Activated CD4-positive, alpha-beta T cell treated with anti-CD3 and anti-CD28 coated beads for 48 hours (primary cell): ENCODE measurements around the gene CR1L.
"Not testable (repeated sequence)": the region's sequence is repeated elsewhere in the genome, so short reads cannot be mapped to it uniquely, and the experiment has no call there.

ENCODE experiments used
- DNase-seq: peaks from one replicate; pipeline ENCODE4 v3.0.0-alpha.2; 2020

Gene CR1L

DNA sequence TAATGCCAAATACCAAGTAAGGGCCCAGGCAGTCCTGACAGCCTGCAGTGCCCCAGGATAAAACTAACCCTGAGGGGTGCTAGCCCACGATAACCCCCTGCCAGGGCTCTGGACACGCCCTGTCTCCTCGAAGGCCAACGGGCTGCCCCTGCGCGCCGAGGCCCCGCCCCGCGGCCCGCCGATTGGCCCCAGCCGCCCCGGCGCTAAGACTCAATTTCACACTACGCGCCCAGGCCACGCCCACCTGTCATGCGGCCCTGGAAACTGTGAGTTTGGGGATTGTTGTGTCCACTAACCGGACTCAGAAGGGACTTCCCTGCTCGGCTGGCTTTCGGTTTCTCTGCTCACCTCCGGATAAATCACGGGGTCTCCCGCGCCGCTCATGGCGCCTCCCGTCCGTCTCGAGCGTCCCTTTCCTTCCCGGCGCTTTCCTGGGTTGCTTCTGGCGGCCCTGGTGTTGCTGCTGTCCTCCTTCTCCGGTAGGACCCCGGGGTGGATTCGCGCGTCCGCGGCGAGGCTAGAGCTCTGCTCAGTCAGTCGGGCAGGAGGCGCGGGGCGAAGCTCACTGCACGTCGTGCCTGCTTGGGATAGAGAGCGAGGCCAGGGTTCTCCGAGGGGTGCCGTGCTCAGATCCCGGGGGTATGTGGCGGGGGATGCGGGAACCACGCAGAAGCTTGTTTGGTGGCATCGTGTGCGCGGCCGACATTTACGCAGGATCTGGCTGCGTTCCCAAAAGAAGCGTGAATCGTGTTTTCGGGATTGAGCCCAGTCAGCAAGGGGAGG lies at the start of gene CR1L:
Gene CR1L, plus strand, starts transcription at position 282 of the 783 bp plus-strand sequence. Its CDS starts 101 bp downstream, at position 383.
- DNase-seq, result peak; percentile 85

DNA sequence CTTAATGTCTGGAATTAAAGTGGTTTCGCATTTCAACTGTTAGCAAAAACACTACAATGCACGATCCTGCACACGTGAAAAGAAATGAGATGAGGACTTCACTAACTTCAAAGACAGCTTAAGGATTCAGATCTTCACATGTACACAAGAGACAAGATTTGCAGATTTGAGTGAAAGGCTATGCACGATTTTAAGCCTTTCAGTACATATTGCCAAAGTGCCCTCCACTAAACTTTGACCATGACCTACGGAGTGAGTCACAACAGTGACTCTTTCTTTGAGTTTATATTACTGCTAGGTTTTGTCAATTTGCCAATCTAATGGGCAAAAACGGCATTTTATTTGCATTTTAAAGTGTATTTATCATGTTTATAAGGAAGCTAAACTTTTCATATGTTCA lies 41.2 kb upstream of the CR1L start:
- DNase-seq, result no peak

DNA sequence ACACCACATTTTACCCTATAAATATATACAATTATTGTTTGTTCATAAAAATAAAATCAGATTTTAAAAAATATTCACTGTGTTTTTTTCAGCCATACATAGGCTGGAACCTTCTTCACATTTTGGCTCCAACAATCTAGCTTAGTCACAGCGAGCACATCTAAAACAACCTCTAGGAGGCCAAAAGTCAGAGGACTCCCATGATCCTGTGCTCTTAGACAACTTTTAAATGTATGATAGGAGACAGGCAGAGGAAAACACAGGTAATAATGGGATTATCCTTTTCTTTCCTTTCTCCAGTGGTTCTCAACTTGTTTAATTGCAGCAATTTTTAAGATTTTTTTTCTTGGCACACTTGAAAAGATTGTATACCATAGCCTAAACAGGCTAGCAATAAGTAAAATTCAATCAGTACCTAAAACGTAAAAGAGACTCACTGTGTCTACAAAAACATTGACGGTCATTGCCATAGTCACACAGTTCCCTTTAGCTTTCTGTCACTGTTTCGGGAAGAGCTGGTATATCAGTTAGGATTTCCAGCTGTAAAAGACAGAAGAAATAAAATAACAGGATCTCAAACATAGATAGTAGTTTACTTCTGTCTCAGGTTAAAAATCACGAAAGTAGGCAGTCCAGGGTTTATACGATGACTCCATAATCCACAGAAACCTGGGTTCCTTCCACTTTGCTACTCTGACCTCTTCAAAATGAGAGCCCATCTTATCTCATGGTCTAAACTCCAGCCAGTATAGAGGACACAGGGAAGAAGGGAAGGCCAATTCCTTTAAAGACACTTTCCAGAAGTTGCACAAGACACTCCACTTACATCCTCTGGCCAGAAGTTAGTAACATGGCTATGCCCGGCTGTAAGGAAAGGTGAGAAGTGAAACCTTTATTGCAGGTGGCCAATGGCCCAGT lies 39.2 kb upstream of the CR1L start:
- no peak for DNase-seq

DNA sequence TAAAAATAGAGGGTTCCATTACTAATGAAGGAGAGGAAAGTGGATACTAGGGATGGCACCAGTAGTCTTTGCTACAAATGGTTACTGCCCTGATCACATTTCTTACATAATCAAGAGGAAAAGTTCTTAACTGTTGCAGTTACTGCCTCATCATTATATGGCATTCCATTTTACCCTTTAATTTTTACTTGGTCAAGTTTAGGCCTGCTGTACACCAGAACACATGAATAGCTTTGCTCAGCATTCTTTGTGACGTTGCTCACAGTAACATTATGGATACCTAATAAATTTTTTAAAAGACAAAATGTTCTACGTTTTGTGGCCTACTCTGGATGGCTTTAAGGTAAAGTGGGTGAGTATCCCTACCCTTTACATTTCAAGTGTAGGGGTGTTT lies 38.6 kb upstream of the CR1L start:
- DNase-seq, result no peak

DNA sequence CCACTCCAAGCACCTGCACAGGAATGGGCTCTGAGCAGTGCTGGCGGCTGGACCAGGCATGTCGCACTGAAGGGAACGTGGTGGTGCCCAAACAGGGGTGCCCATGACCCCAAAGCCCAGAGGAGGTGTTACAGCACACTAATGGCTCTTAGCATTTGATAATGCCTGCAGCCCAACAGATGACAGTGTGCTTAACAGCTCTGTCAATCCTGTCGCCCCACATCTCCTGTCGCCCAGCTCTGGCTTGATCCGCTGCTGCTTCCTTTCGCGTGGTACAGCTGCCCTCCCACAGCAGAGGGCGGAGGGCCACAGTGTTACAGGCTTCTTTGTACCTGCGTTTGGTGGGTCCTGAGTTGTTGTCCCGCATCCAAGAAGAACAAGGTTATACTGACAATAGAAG lies 32.2 kb upstream of the CR1L start:
- DNase-seq, result no peak

DNA sequence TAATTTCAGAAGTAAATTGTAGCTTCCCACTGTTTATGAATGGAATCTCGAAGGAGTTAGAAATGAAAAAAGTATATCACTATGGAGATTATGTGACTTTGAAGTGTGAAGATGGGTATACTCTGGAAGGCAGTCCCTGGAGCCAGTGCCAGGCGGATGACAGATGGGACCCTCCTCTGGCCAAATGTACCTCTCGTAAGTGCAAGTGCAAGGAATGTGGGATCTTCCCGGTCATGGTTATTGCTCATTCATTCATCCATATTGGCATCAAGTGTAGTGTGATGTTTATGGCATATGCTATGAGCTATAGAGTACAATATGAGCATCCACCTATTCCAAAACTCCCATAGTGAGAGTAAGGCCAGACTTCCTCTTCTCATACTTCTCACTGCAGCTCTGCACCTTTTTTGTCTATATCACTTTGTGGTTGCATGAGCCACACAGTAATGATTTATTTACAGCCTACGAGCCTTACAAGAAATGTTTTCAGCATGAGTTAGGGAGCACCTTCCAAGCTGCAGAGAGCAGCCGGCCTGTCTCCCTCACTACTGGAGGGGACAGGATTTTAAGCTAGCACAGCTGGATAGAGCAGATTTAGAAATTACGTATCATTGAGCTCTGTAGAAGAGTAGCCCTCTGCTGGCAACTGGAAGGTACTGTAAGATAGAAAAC lies 24.9 kb upstream of the CR1L start:
- peak; percentile 7 for DNase-seq

DNA sequence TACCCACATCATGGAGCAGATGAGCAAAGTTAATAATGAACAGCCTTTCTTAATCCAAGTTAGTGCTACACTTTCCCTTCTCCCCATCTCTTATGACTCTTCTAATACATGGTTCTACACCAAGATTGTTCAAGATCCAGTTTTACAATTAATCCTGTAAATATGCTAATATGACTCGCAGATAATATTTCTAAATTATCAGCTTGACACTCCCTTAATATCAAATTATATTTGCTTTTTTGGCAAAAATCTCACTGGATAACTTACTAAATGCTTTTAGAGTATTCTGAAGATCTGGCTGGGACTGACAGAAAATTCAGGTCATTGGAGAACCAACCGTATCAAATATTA lies 24.4 kb upstream of the CR1L start:
- no peak for DNase-seq

DNA sequence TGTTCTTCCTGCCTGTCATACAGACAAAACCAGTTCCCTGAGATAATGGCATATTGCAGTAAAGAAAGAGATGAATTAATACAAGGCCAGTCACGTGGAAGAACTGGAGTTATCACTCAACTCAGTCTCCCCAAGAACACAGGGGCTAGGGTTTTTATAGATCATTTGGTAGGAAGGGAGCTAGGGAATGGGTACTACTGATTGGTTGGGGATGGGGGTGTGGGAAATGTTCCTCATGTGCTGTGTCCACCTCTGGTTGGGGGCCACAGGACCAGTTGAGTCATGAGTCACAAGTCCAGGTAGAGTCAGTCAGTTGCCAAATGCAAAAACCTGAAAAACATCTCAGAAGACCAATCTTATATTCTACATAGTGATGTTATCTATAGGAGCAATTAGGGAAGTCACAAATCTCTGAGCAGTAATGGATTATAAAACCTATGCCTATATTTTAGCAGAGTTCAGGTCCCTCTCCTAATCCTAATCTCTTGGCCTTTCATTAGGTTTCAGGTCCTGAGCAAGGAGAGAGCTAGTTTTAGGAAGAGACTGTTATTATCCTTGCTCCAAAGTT lies 19.3 kb upstream of the CR1L start:
- DNase-seq, result not testable (repeated sequence)

DNA sequence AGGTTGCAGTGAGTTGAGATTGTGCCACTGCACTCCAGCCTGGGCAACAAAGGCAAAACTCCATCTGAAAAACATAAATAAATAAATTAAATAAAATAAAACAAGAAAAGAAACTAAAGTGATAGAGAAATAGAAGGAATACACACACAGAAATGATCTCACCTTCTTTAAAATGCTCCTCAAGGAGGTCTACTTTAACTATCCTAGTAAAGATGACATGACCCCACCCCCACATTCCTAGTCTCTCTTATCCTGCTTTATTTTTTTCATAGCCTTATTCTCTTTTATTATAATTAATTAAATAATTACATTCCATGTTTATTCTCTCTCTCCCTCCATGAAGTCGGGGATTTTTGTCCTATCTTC lies 18.0 kb upstream of the CR1L start:
- no peak for DNase-seq

DNA sequence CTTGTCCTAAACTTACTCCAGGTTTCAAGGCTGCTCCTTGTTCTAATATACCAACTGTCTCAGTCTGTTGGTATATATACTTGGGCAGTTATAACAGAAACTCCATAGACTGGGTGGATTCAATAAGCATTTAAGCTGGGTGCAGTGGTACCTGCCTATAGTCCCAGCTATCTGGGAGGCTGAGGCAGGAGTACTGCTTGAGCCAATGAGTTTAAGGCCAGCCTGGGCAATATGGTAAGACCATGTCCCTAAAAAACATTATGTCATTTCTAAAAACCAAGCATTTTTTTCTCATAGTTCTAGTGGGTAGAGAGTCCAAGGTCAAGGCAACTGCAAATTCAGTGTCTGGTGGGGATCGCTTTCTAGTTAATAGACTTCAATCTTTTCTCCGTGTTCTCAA lies 17.4 kb upstream of the CR1L start:
- no peak for DNase-seq

DNA sequence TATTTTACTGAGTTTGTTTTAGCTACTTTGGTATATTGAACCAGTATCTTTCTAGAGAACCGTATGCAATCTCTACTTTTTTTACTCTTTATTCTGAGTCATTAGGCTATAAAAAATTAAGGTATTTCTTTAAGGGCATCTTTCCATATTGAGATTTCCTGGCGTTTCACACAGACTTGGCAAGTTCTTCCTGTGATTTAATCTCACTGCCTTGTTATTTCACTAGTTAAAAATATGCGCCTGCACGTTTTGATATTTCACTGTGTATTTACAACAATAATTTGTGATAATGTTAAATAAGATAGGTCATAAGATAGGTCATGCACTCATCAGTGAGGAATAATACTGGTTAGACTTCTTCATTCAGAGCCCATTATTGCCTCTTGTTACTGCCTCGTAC lies 16.2 kb upstream of the CR1L start:
- DNase-seq, result no peak

DNA sequence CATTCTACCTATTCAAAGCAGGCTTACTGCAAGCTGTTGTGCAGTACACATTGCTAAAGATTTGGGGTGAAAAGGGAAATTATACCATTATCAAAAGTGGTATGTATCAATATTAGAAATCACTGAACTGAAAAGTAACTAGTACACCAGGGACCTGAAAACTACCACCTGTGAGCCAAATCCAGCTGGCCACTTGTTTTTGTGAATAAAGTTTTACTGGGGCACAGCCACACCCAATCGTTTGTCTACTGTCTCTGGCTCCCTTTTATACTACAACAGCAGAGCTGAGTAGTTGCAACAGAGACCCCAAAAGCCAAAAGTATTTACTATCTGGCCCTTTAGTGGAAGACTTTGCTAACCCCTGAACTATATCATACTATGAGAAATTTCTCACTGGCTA lies 13.8 kb upstream of the CR1L start:
- no peak for DNase-seq

DNA sequence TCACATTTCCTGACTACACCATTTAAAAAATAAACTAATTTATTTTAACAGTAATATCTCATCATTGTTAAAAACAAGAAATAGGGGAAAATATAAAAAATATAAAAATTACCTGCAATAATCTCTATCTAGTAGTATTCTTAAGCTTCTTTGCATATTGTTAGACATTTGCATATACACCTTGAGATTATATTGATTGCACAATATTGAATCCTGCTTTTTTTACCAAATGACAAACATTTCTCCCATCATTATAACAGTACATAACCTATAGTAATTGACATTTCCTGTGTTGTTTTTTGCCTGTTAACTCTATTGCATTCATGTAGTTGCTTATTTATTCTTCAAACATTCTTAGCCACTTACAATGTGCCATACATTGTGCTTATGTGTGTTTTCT lies 11.7 kb upstream of the CR1L start:
- DNase-seq, result no peak

DNA sequence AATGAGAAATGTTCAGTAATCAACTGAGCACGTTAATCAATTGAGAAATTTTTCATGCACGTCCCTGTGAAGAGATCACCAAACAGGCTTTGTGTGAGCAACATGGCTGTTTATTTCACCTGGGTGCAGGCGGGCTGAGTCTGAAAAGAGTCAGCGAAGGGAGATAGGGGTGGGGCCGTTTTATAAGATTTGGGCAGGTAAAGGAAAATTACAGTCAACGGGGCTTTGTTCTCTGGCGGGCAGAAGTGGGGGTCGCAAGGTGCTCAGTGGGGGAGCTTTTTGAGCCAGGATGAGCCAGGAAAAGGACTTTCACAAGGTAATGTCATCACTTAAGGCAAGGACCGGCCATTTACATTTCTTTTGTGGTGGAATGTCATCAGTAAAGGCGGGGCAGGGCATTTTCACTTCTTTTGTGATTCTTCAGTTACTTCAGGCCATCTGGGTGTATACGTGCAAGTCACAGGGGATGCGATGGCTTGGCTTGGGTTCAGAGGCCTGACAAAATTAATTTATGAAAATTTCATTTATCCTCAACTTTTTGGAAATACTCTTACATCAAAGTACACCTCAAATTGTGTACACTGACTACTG lies 11.1 kb upstream of the CR1L start:
- DNase-seq, result not testable (repeated sequence)

DNA sequence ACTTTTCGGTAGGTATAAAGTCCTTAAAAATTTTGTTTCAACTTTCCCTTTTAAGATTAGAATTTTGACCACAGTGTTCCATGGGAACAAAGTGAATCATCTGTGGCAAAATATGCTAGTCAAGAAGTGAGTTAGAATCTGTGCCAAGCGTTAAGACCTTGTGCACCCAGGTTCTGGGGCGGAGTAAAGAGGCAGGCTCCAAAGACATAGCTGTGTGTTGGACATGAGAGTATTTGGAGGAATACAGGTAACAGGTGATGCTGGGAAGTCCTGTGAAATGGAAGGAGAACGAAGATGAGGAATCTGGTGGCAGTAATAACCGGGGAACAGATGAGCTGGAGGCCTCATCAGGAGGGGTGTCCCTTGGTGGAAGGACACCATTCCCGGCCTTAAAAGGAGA lies 10.6 kb upstream of the CR1L start:
- not testable (repeated sequence) for DNase-seq

DNA sequence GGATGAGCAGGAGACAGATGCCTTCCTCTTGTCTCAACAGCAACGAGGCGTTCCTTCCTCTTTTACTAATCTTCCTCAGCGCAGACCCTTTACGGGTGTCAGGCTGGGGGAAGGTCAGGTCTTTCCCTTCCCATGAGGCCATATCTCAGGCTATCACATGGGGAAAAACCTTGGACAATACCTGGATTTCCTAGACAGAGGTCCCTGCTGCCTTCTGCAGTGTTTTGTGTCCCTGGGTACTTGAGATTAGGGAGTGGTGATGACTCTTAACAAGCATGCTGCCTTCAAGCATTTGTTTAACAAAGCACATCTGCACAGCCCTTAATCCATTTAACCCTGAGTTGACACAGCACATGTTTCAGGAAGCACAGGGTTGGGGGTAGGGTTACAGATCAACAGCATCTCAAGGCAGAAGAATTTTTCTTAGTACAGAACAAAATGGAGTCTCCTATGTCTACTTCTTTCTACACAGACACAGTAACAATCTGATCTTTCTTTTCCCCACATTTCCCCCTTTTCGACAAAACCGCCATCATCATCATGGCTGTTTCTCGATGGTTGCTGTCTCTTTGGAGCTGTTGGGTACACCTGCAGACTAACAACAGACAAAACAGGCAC lies 9.3 kb upstream of the CR1L start:
- DNase-seq, result not testable (repeated sequence)

DNA sequence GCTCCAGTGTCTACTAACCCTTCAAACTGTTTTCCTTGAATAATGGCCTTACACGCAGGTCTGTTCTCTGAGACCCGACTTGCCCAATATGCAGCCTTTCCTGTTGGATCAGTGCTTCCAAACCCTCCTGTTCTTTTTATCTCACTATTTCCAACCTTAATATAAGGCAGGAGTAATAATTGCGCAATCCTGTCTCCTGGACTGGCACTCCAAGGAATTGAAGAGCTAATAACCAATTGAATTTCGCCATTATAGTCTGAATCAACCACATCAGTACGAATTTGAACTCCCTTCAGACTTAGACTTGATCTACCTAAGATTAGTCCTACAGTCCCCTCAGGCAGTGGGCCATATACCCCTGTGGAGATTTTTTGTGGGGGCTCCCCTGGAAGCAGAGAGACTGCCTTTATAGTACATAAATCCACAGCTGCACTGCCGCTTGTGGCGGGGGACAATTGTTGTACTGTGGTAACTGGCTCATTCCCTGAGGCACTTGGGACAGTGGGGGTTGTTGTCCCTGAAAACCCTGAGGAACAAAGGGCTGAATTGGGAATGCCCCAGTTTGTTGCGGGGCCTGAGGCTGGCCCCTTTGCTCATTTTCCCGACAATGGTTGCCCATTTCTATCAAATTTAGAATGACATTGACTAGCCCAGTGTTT lies 6.3 kb upstream of the CR1L start:
- not testable (repeated sequence) for DNase-seq

DNA sequence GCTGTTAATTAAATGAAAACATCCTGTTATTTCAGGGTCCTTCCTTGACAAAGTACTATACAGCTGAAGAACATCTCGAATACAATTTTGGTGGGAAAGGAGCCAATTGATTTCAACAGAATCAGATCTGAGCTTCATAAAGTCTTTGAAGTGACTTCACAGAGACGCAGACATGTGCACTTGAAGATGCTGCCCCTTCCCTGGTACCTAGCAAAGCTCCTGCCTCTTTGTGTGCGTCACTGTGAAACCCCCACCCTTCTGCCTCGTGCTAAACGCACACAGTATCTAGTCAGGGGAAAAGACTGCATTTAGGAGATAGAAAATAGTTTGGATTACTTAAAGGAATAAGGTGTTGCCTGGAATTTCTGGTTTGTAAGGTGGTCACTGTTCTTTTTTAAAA lies 5.6 kb upstream of the CR1L start:
- DNase-seq, result not testable (repeated sequence)

DNA sequence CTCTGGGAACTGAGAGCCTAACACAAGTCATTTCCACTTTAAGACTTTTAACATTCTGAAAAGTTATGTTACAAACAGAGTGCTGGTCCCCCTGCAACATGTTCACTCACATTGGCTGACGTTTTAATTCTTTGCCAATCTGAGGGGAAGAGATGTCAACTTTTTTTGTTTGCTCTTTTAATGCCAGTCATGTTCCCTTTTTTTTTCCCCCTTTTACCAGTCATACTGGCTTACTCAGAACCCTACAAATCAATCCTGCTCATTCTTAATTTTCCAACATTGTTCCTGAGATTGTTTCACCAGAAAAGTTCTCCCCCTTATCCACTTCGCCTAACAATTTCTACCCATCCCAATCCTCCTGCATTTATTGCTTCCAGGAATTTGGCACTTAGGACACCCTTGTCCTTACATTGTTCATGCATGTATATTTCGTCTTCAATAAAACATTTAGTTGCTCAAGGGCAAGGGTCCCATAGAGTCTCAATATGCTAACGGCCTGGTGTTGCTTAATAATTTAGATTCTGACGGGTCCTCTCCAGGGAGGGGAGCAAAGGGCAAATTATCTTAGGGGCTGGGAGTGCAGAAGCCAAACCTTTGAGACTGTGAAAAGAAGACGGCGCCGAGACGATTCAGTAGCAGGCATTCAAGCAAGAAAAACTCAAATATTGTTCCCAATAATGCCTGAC lies 624 bp upstream of the CR1L start:
- no peak for DNase-seq

DNA sequence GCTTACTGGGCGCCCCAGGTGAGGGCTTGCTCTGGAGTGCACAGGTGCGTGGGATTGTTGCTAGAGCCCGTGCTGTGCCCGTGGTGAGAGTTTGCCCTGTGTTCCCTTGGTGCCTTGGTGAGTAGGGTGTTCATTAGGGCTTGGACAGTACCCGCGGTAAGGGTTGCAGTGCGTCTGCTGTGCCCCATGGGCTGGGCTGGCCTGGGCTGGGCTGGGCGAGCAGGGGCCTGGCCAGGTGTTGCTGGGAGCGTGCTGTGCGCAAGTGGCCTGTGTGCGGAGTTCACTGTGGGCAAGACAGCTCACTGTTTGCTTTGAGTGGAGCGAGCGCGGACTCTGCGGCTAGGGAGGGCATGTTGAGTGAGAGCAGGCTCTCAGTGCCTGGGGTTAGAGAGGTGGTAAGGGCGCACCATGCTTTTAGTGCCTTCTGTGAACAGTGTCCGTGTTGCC lies 725 bp downstream of the CR1L start:
- no peak for DNase-seq

DNA sequence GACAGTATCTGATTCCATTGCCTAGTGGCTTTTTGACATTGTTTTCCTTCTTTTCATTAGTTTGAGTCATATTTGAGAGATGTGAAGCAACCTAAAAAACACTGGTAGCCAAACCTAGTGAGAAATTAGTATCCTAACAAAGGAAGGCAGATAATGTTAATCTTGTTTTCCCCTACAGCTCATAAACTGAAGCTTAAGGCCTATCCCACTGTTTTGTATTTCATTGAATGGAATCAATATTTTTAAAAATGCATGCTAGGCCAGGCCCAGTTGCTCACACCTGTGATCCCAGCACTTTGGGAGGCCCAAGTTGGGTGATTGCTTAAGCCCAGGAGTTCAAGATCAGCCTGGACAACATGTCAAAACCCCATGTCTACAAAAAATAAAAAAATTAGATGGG lies 1.2 kb downstream of the CR1L start:
- DNase-seq, result no peak
